WTC11 (cell line): ENCODE data around the gene KCNE2.
"Not testable (repeated sequence)": the region's sequence is repeated elsewhere in the genome, so short reads cannot be mapped to it uniquely, and the experiment has no call there.

Experiments used
- ARID4B ChIP-seq: sonication (generic); formaldehyde crosslinking; IDR thresholded peaks from 2 replicates; pipeline ENCODE4 v1.8.0; 2023; ENCODE audit warnings: missing genetic modification reagents, mild to moderate bottlenecking, borderline replicate concordance
- CREB1 ChIP-seq: sonication (generic); formaldehyde crosslinking; IDR thresholded peaks from 2 replicates; pipeline ENCODE4 v1.8.0; 2023; ENCODE audit warnings: mild to moderate bottlenecking, missing genetic modification reagents
- ETV6 ChIP-seq: sonication (generic); formaldehyde crosslinking; IDR thresholded peaks from 2 replicates; pipeline ENCODE4 v1.8.1; 2022; ENCODE audit warnings: mild to moderate bottlenecking, missing genetic modification reagents
- FOXK1 ChIP-seq: sonication (generic); formaldehyde crosslinking; IDR thresholded peaks from 2 replicates; pipeline ENCODE4 v1.8.0; 2022; ENCODE audit warnings: mild to moderate bottlenecking, moderate library complexity, missing genetic modification reagents
- RORB ChIP-seq: fragments of 250-450 bp; sonication (Bioruptor Pico); IDR thresholded peaks from 2 replicates; pipeline ENCODE4 v1.9.0; 2021; ENCODE audit warnings: mild to moderate bottlenecking
- SP1 ChIP-seq: sonication (generic); formaldehyde crosslinking; conservative IDR thresholded peaks from 2 replicates; pipeline ENCODE4 v1.8.1; 2022; ENCODE audit warnings: missing genetic modification reagents
- TP53 ChIP-seq: sonication (generic); formaldehyde crosslinking; IDR thresholded peaks from 2 replicates; pipeline ENCODE4 v1.8.1; 2023; ENCODE audit warnings: mild to moderate bottlenecking, missing genetic modification reagents
- USF2 ChIP-seq: sonication (generic); formaldehyde crosslinking; IDR thresholded peaks from 2 replicates; pipeline ENCODE4 v1.8.1; 2023; ENCODE audit warnings: mild to moderate bottlenecking, missing genetic modification reagents, moderate library complexity
- ZNF121 ChIP-seq: sonication (generic); formaldehyde crosslinking; IDR thresholded peaks from 2 replicates; pipeline ENCODE4 v1.8.0; 2023; ENCODE audit warnings: missing genetic modification reagents
- ZNF281 ChIP-seq: sonication (generic); formaldehyde crosslinking; IDR thresholded peaks from 2 replicates; pipeline ENCODE4 v1.8.0; 2023; ENCODE audit warnings: mild to moderate bottlenecking, missing genetic modification reagents
- ZNF512 ChIP-seq: sonication (generic); formaldehyde crosslinking; IDR thresholded peaks from 2 replicates; pipeline ENCODE4 v1.8.1; 2022; ENCODE audit warnings: missing genetic modification reagents, borderline replicate concordance
- TF ChIP-seq, protein P1 (sequence below): fragments of 200-600 bp; IDR thresholded peaks from 2 replicates; pipeline ENCODE4 v1.8.0; 2022; ENCODE audit warnings: antibody characterized with exemption
- TF ChIP-seq, protein P2 (sequence below): sonication (generic); formaldehyde crosslinking; IDR thresholded peaks from 2 replicates; pipeline ENCODE4 v1.8.0; 2022; ENCODE audit warnings: mild to moderate bottlenecking, missing genetic modification reagents

DNA sequence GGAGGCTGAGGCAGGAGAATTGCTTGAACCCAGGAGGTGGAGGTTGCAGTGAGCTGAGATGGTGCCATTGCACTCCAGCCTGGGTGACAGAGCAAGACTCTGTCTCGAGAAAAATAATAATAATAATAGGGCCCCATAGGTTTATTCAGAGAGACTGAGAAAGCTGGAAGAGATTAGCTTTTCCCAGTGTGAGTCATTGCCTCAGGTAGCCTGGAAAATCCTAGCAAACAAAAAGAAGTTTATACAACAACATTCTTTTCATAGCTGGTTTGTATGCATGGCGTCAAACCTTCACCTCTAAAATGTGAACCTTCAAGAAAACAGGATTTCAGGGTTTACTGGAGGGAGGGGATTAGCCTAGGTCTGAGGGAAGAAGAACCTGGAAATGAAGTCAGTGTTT lies 19.3 kb downstream of the KCNE2 start:
- not testable (repeated sequence) for TF ChIP-seq USF2 (CRISPR knock-in tag); SP1 (CRISPR knock-in tag); ARID4B (CRISPR knock-in tag); ZNF281; ZNF121 (CRISPR knock-in tag); RORB (CRISPR knock-in tag); ETV6 (CRISPR knock-in tag); TP53 (CRISPR knock-in tag); CREB1; ZNF512 (CRISPR knock-in tag); FOXK1 (CRISPR knock-in tag)
- TF ChIP-seq, protein P1, sequence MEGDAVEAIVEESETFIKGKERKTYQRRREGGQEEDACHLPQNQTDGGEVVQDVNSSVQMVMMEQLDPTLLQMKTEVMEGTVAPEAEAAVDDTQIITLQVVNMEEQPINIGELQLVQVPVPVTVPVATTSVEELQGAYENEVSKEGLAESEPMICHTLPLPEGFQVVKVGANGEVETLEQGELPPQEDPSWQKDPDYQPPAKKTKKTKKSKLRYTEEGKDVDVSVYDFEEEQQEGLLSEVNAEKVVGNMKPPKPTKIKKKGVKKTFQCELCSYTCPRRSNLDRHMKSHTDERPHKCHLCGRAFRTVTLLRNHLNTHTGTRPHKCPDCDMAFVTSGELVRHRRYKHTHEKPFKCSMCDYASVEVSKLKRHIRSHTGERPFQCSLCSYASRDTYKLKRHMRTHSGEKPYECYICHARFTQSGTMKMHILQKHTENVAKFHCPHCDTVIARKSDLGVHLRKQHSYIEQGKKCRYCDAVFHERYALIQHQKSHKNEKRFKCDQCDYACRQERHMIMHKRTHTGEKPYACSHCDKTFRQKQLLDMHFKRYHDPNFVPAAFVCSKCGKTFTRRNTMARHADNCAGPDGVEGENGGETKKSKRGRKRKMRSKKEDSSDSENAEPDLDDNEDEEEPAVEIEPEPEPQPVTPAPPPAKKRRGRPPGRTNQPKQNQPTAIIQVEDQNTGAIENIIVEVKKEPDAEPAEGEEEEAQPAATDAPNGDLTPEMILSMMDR, result not testable (repeated sequence)
- TF ChIP-seq, protein P2, sequence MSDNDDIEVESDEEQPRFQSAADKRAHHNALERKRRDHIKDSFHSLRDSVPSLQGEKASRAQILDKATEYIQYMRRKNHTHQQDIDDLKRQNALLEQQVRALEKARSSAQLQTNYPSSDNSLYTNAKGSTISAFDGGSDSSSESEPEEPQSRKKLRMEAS, result not testable (repeated sequence)
